NK-92 (cell line): Measurements from ENCODE around the gene HOXB4.

ENCODE experiments used
- DNase-seq: peaks from one replicate; lab custom pipeline; 2025; ENCODE audit not compliant: unreplicated experiment; lab: John Stamatoyannopoulos, UW

HOXB4 gene

GRCh38 chr17:48549914-48550501 is 28.1 kb downstream of the HOXB4 start:
- DNase-seq, result no peak

- no peak for DNase-seq
Observed at GRCh38 chr17:48549281-48549630, 28.9 kb downstream of the HOXB4 start.

GRCh38 chr17:48548523-48549280 is 29.4 kb downstream of the HOXB4 start:
- DNase-seq, result no peak

- no peak for DNase-seq
Observed at GRCh38 chr17:48547808-48548522, 30.2 kb downstream of the HOXB4 start.

GRCh38 chr17:48546924-48547807 is 31.0 kb downstream of the HOXB4 start:
- no peak for DNase-seq

GRCh38 chr17:48546137-48546923 is 31.8 kb downstream of the HOXB4 start:
- DNase-seq, result no peak

- no peak for DNase-seq
Observed at GRCh38 chr17:48545539-48545938, 32.6 kb downstream of the HOXB4 start.

- no peak for DNase-seq
Observed at GRCh38 chr17:48545022-48545375, 33.2 kb downstream of the HOXB4 start, which contains the start of gene HOXB2. HOXB2 (minus strand) TSS chr17:48545109; CDS start chr17:48544911, 198 bp downstream.

- no peak for DNase-seq
Observed at GRCh38 chr17:48544349-48545021, 33.7 kb downstream of the HOXB4 start.

GRCh38 chr17:48543854-48544348 is 34.2 kb downstream of the HOXB4 start:
- no peak for DNase-seq

GRCh38 chr17:48543107-48543853 is 34.9 kb downstream of the HOXB4 start:
- no peak for DNase-seq

GRCh38 chr17:48542698-48543106 is 35.4 kb downstream of the HOXB4 start:
- no peak for DNase-seq

GRCh38 chr17:48542114-48542656 is 36.0 kb downstream of the HOXB4 start:
- DNase-seq, result no peak

- DNase-seq, result no peak
Observed at GRCh38 chr17:48541577-48542113, 36.5 kb downstream of the HOXB4 start.

- no peak for DNase-seq
Observed at GRCh38 chr17:48541036-48541576, 37.0 kb downstream of the HOXB4 start.

GRCh38 chr17:48540213-48540612 is 37.9 kb downstream of the HOXB4 start:
- no peak for DNase-seq

GRCh38 chr17:48539177-48539576 is 39.0 kb downstream of the HOXB4 start:
- DNase-seq, result no peak

- DNase-seq, result no peak
Observed at GRCh38 chr17:48537316-48537715, 40.8 kb downstream of the HOXB4 start.
